Endothelial cell of umbilical vein (primary cell): ENCODE results near the gene CCBE1. TPM values are rescaled to one million over a fixed set of nuclear protein-coding genes. Genes with fewer than 3 reads are reported as not detected.

Experiments used
- BruUV-seq: library from RNA; stranded (reverse); fragments of 400-500 nt; replicated peaks from 2 replicates; lab custom pipeline; 2021; lab: Mats Ljungman, UMichigan
- CTCF ChIA-PET: fragments of 300-600, 350-600 bp; sonication (Branson Sonifier 250); formaldehyde crosslinking; loops from one replicate; lab custom pipeline; 2021; ENCODE audit warnings: antibody characterized with exemption, inconsistent platforms; lab: Charles Lee
- POLR2A ChIA-PET: fragments of 300-600, 350-600 bp; sonication (Branson Sonifier 250); formaldehyde crosslinking; loops from one replicate; lab custom pipeline; 2021; ENCODE audit warnings: antibody characterized with exemption, inconsistent platforms; lab: Charles Lee
- DNase-seq: peaks from one replicate; pipeline ENCODE4 v3.0.0-alpha.2; 2011; ENCODE audit warnings: low read depth, low spot score
- FAIRE-seq: peaks from 2 replicates; lab custom pipeline; 2011; peaks lifted over from hg19 to GRCh38; lab: Jason Lieb, UNC
- H2AFZ ChIP-seq: 2 replicates; pipeline ENCODE4 v1.6.0; 2012; ENCODE audit warnings: low read depth, low read length, control low read depth, inconsistent platforms
- H3K27ac ChIP-seq: 2 replicates; pipeline ENCODE4 v1.5.1; 2011; ENCODE audit warnings: low read depth, mild to moderate bottlenecking, control low read depth, low read length, moderate library complexity; ENCODE audit not compliant: insufficient read depth
- H3K27me3 ChIP-seq, 2 experiments: 2 replicates each; pipeline versions ENCODE4 v1.6.0 to v1.6.1; 2011; ENCODE audit warnings: low read length in 2 of 2, mixed read lengths in 1 of 2; ENCODE audit not compliant: control insufficient read depth in 2 of 2, insufficient read depth in 2 of 2
- H3K36me3 ChIP-seq, 2 experiments: 2 replicates in 1 of 2; 3 replicates in 1 of 2; pipeline ENCODE4 v1.5.1; 2011; ENCODE audit warnings: low read length in 2 of 2, mild to moderate bottlenecking in 1 of 2, moderate library complexity in 1 of 2; ENCODE audit not compliant: control insufficient read depth in 2 of 2, insufficient read depth in 2 of 2; ENCODE audit errors: extremely low read depth in 1 of 2
- H3K4me1 ChIP-seq: 3 replicates; pipeline ENCODE4 v1.5.1; 2011; ENCODE audit warnings: mild to moderate bottlenecking, low read length; ENCODE audit not compliant: control insufficient read depth, insufficient read depth; ENCODE audit errors: extremely low read depth
- H3K4me2 ChIP-seq: 2 replicates; pipeline ENCODE4 v1.6.1; 2011; ENCODE audit warnings: low read length, control low read depth, mixed read lengths; ENCODE audit not compliant: insufficient read depth
- H3K4me3 ChIP-seq, 3 experiments: fragments of 200-600 bp in 1 of 3; sonication (generic), shearing (Covaris generic) in 1 of 3; replicated peaks in 1 of 3; 2 replicates each; pipeline ENCODE4 v1.5.1; 2011 to 2016; ENCODE audit warnings: control low read depth in 3 of 3, low read length in 3 of 3, mild to moderate bottlenecking in 2 of 3, inconsistent platforms in 1 of 3, low read depth in 1 of 3, moderate library complexity in 1 of 3; ENCODE audit not compliant: insufficient read depth in 1 of 3
- H3K79me2 ChIP-seq: 2 replicates; pipeline ENCODE4 v1.6.0; 2012; ENCODE audit warnings: low read length, inconsistent platforms; ENCODE audit not compliant: control insufficient read depth, insufficient read depth
- H3K9ac ChIP-seq: replicated peaks from 2 replicates; pipeline ENCODE3; 2011; ENCODE audit warnings: low read length, control low read depth; ENCODE audit not compliant: insufficient read depth; ENCODE audit errors: extremely low read depth
- H3K9me1 ChIP-seq: replicated peaks from 3 replicates; pipeline ENCODE4 v1.6.0; 2011; ENCODE audit warnings: mild to moderate bottlenecking, low read length; ENCODE audit not compliant: control insufficient read depth, insufficient read depth; ENCODE audit errors: extremely low read depth
- H3K9me3 ChIP-seq: replicated peaks from 2 replicates; pipeline ENCODE4 v1.5.1; 2012; ENCODE audit warnings: low read length, inconsistent platforms; ENCODE audit not compliant: control insufficient read depth, insufficient read depth
- H4K20me1 ChIP-seq: replicated peaks from 2 replicates; pipeline ENCODE3; 2011; ENCODE audit warnings: mild to moderate bottlenecking, low read length; ENCODE audit not compliant: control insufficient read depth, insufficient read depth; ENCODE audit errors: extremely low read depth
- CTCF ChIP-seq, 2 donors: IDR thresholded peaks; 1 replicate in 1 of 2; 2 replicates in 1 of 2; pipeline ENCODE4 v1.5.1; 2011; ENCODE audit warnings: low read length in 2 of 2, mild to moderate bottlenecking in 2 of 2, moderate library complexity in 2 of 2, control low read depth in 1 of 2, inconsistent platforms in 1 of 2, low read depth in 1 of 2; ENCODE audit not compliant: insufficient read depth in 1 of 2; ENCODE audit errors: extremely low read depth in 1 of 2
- EZH2 ChIP-seq: IDR thresholded peaks from 2 replicates; pipeline ENCODE4 v1.6.1; 2012; ENCODE audit warnings: borderline replicate concordance, low read depth, mild to moderate bottlenecking, moderate library complexity, low read length, inconsistent platforms; ENCODE audit not compliant: severe bottlenecking
- GATA2 ChIP-seq: IDR thresholded peaks from 2 replicates; pipeline ENCODE4 v1.7.0; 2011; ENCODE audit warnings: low read depth, mild to moderate bottlenecking, moderate library complexity, mixed read lengths, low read length; ENCODE audit not compliant: insufficient read length, insufficient read depth
- MAX ChIP-seq: IDR thresholded peaks from 2 replicates; pipeline ENCODE4 v1.6.1; 2011; ENCODE audit not compliant: insufficient read depth, insufficient read length
- POLR2A ChIP-seq: IDR thresholded peaks from 2 replicates; pipeline ENCODE4 v1.6.1; 2012; ENCODE audit warnings: low read depth, mild to moderate bottlenecking, control low read depth, low read length
- POLR2AphosphoS5 ChIP-seq: IDR thresholded peaks from 2 replicates; pipeline ENCODE4 v1.6.1; 2012; ENCODE audit warnings: low read depth, mild to moderate bottlenecking, control low read depth, low read length, moderate library complexity; ENCODE audit not compliant: insufficient read depth
- dilution Hi-C: fragments of 300-500 bp; cut with MboI; formaldehyde crosslinking; loops from one replicate; pipeline ENCODE4 v1.15.0; 2019; ENCODE audit warnings: low sequenced_read_pairs; ENCODE audit not compliant: extremely low pct_ligation_motif_present
- intact Hi-C: fragments of 100-400 bp; cut with micrococcal nuclease; formaldehyde crosslinking; loops from one replicate; pipeline ENCODE4 v1.10.0; 2022
- polyA plus RNA-seq, 4 experiments: library from polyadenylated mRNA; depleted of rRNA in 3 of 4; stranded (reverse) in 3 of 4; unstranded in 1 of 4; fragments of >200 nt; gene quantifications; 2 replicates each; pipeline versions ENCODE4 v1.2.1 to v1.2.3, GENCODE V29; 2011 to 2012; ENCODE audit warnings: missing spikeins in 1 of 4
- total RNA-seq: library from RNA; stranded (reverse); gene quantifications from 2 replicates; pipeline ENCODE4 v1.2.3, GENCODE V29; 2021

The CCBE1 gene
- total and polyA plus RNA-seq, 2 donors (not counting 3 experiments of a cell fraction or from before 2014, with no cell fraction given): 0.04 TPM; not detected in 1

- H3K4me1 ChIP-seq: no peaks in the 10 kb centered on the region
- H3K9me1 ChIP-seq: no peaks in the 10 kb centered on the region
- CTCF ChIA-PET: no interaction called here
- no peak overlapping the region for H3K9ac ChIP-seq
- no peak overlapping the region for H2AFZ ChIP-seq
- no peak overlapping the region for H3K27ac ChIP-seq
- no peaks in the 10 kb centered on the region for H4K20me1 ChIP-seq
- no peak overlapping the region for H3K4me3 ChIP-seq
- no peaks in the 10 kb centered on the region for H3K27me3 ChIP-seq
- no peaks in the 10 kb centered on the region for H3K36me3 ChIP-seq
- no peaks in the 10 kb centered on the region for H3K79me2 ChIP-seq
- BruUV-seq: no TSS peak
- intact Hi-C loops: no loop called here
- dilution Hi-C loops: no loop called here
- no peak for TF ChIP-seq POLR2AphosphoS5
- TF ChIP-seq CTCF (IDR thresholded peaks at IDR 0.05; ENCODE audit: extremely low read depth in 1 of 2, insufficient read depth in 1 of 2, low read depth in 1 of 2, low read length in 2 of 2): no peak
- TF ChIP-seq EZH2: no peak
- no peak for TF ChIP-seq MAX
- no peak for TF ChIP-seq POLR2A
- no peak for TF ChIP-seq GATA2
- POLR2A ChIA-PET: no interaction called here
- no peak for FAIRE-seq
- H3K9me3 ChIP-seq: no peaks in the 10 kb centered on the region
- no peak for DNase-seq
- H3K4me2 ChIP-seq: no peak overlapping the region
Measured at GRCh38 chr18:59528866-59529265, 168.4 kb downstream of the CCBE1 start.
